Epithelial cell of esophagus (primary cell): ENCODE data around the gene IFT80.
A peak's percentile ranks its signal among the peaks of the same experiment; 100 is the strongest.

Experiments used
- DNase-seq: peaks from one replicate; pipeline ENCODE4 v3.0.0; 2010; ENCODE audit warnings: low read depth
- H3K4me3 ChIP-seq: 2 replicates; pipeline ENCODE4 v1.5.1; 2011; ENCODE audit warnings: mild to moderate bottlenecking, low read length, control low read depth
- TF ChIP-seq, protein P1 (sequence below): IDR thresholded peaks from 2 replicates; pipeline ENCODE4 v1.5.1; 2011; ENCODE audit warnings: low read depth, mild to moderate bottlenecking, low read length, control low read depth, inconsistent platforms; ENCODE audit not compliant: insufficient read depth; ENCODE audit errors: missing control alignments

Gene IFT80

DNA sequence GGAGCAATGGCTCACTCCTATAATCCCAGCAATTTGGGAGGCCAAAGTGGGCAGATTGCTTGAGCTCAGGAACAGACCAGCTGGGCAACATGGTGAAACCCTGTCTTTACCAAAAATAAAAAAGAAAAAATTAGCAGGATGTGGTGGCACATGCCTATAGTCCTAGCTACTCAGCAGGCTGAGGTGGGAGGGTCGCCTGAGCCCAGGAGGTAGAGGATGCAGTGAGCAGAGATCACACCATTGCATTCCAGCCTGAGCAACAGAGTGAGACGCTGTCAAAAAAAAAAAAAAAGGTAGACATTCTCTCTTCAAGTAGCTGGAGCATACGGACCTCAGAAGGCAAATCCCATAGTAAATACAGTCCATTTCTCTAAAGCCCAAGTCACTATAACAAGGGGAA lies 180.9 kb downstream of the IFT80 start:
- no peak for DNase-seq
- TF ChIP-seq, protein P1, sequence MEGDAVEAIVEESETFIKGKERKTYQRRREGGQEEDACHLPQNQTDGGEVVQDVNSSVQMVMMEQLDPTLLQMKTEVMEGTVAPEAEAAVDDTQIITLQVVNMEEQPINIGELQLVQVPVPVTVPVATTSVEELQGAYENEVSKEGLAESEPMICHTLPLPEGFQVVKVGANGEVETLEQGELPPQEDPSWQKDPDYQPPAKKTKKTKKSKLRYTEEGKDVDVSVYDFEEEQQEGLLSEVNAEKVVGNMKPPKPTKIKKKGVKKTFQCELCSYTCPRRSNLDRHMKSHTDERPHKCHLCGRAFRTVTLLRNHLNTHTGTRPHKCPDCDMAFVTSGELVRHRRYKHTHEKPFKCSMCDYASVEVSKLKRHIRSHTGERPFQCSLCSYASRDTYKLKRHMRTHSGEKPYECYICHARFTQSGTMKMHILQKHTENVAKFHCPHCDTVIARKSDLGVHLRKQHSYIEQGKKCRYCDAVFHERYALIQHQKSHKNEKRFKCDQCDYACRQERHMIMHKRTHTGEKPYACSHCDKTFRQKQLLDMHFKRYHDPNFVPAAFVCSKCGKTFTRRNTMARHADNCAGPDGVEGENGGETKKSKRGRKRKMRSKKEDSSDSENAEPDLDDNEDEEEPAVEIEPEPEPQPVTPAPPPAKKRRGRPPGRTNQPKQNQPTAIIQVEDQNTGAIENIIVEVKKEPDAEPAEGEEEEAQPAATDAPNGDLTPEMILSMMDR = no peak
- H3K4me3 ChIP-seq = no peak overlapping the region

GRCh38 chr3:160217675-160218074 lies 181.3 kb downstream of the IFT80 start:
- no peak for DNase-seq
- TF ChIP-seq, protein P1 = no peak
- H3K4me3 ChIP-seq = no peak overlapping the region

GRCh38 chr3:160213191-160213590 lies 185.8 kb downstream of the IFT80 start:
- DNase-seq = no peak
- TF ChIP-seq, protein P1 = no peak
- H3K4me3 ChIP-seq = no peak overlapping the region

GRCh38 chr3:160210799-160211221 lies 188.2 kb downstream of the IFT80 start:
- TF ChIP-seq, protein P1 = peak; percentile 41
- no peak overlapping the region for H3K4me3 ChIP-seq
- peak; percentile 71 for DNase-seq

GRCh38 chr3:160210341-160210740 lies 188.7 kb downstream of the IFT80 start:
- TF ChIP-seq, protein P1 = no peak
- no peak for DNase-seq
- H3K4me3 ChIP-seq = no peak overlapping the region
